Cardiac fibroblast (primary cell): ENCODE data around the gene ITGAE.

Experiments used
- DNase-seq, 2 donors: peaks; one replicate each; pipeline versions ENCODE4 v3.0.0 to v3.0.0-alpha.2; 2010; ENCODE audit warnings: low read depth in 2 of 2
- H3K4me3 ChIP-seq, 2 donors: replicated peaks in 1 of 2; 1 replicate in 1 of 2; 2 replicates in 1 of 2; pipeline ENCODE4 v1.5.1; 2011; ENCODE audit warnings: low read depth in 2 of 2, low read length in 2 of 2, mild to moderate bottlenecking in 2 of 2, moderate library complexity in 1 of 2
- CTCF ChIP-seq: IDR thresholded peaks from one replicate; pipeline ENCODE4 v1.5.1; 2011; ENCODE audit warnings: low read depth, mild to moderate bottlenecking, low read length, inconsistent platforms

ITGAE gene

DNA sequence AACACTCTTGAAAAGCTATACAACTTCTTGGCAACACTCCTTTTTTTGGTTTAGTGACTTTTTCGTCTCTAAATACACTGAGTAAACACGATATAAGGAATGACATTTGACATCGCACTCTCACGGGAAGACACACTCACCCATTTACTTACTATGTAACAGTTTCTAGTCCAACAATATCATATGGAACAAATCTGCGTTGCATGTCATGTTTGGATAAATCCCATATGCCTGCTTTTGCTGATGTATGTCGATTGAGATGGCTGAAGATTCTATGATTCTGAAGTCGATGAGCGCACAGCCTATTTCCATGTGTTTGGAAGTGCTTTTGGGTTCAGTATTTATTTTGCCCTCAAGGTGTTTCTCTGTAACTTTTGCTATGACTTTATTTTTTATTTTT lies 18.2 kb downstream of the ITGAE start:
- no peak overlapping the region for H3K4me3 ChIP-seq
- no peak for TF ChIP-seq CTCF
- DNase-seq = no peak

- no peak for DNase-seq
- no peak overlapping the region for H3K4me3 ChIP-seq
- no peak for TF ChIP-seq CTCF
These were observed 20.0 kb downstream of the ITGAE start for GRCh38 chr17:3780986-3781385.

DNA sequence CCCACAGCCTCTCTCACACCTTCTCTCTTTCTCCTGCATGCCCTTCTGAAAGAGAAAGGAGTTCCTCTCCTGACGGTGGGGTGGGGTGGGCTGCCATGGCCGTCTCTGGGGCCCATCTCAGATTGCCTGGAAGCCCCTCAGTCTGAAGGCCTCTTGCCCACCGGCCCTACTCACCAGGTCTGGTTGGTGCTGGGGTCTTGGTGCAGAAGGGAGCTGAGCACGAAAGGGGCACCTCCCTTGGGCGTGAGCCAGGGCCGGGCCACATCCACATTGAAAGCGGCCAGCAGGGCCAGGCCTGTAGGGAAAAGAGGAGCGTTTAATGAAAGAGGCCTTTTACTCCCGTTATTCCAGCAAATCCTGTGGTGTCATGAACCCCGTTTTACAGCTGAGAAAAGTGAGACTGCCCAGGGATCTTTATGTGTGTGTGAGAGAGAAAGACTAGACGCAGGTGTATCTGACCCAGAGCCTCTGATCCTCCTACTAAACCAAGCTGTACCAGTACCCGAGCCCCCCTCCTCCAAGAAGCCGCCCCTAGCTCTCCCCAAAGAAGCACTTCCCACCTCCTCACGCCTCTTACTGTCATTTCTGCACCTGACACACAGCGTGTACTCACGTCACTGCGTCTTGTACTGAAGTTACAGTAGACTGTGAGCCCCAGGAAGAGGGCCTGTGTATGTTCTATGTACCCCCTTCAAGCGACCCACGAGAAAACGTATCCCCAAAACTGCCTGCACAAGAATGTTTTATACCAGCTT lies 23.4 kb downstream of the ITGAE start:
- H3K4me3 ChIP-seq = no peak overlapping the region
- no peak for TF ChIP-seq CTCF
- DNase-seq = no peak

DNA sequence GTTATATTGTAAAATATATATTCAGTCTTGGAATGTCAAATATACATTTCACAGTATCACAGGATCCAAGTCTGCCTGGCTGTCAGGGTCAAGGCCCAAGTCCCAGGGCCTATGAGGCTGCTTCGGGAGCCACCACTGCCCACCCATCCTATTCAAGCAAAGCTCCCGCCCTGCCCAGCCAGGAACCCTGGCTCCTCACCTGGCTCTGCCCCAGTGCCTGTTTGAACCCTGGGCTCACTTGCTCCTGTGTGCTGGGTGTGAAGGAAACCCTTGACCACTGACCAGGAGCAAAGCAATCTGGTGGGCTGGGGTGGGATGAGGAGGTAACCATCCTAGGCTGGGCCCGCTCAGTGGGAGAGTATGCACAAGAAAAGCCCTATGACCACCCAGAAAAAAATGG lies 27.0 kb downstream of the ITGAE start:
- H3K4me3 ChIP-seq = no peak overlapping the region
- no peak for DNase-seq
- TF ChIP-seq CTCF = no peak

GRCh38 chr17:3773511-3773910 lies 27.5 kb downstream of the ITGAE start:
- no peak overlapping the region for H3K4me3 ChIP-seq
- no peak for TF ChIP-seq CTCF
- DNase-seq = peak; percentile 26 to 52

- no peak for TF ChIP-seq CTCF
- DNase-seq = no peak
- no peak overlapping the region for H3K4me3 ChIP-seq
These were observed 28.2 kb downstream of the ITGAE start for GRCh38 chr17:3772764-3773163.

GRCh38 chr17:3771140-3771539 lies 29.8 kb downstream of the ITGAE start:
- no peak overlapping the region for H3K4me3 ChIP-seq

More at GRCh38 chr17:3771140-3771539, 29.8 kb downstream of the ITGAE start:
- DNase-seq = no peak
- no peak for TF ChIP-seq CTCF
